Measurements from ENCODE around the gene PTPRT.
"Not testable (repeated sequence)": the region's sequence is repeated elsewhere in the genome, so short reads cannot be mapped to it uniquely, and the experiment has no call there.

PTPRT gene

DNA sequence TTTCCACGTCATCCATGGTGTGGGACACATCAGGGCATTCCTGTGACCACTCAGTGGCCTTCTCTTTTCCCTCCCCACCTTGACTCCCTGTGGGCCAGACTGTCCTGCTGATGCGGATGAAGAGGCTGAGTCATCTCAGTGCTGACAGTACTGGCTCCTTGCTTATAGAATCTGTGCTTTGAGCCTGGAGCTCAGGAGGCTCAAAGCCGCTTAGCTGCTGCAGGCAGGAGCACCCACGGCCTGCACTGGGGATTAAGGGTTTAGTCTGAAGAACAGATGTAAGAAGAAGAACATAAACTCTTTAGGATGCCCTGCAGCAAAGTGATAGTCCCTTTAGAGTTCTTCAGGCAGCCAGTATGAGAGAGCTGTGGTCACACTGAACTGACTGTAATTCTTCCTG is 929.5 kb downstream of the PTPRT start:
- no peak for DNase-seq (ENCODE audit: low read depth, low spot score)

DNA sequence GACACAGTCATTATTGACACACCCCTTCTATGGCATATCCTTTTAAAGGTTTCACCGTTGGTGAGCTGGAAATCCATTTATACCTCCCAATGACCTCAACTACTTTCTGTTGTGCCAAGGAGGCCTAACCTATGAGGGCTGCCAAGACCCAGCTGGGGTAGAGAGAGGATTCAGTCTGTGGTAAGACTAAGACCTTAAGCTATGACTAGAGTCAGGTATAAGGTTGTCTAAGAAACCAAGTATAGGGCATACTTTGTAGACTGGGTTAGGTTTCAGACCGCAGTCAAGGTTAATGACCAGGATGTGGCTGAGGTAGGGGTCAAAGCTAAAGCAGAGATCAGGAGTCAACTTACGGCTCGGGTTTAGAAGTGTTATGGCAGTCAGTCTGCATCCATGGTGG is 930.3 kb downstream of the PTPRT start:
- no peak for DNase-seq (ENCODE audit: low read depth, low spot score)

More for the DNA sequence above, 929.5 kb downstream of the PTPRT start:
- H3K4me3 ChIP-seq (ENCODE audit: low read length): no peak overlapping the region

DNA sequence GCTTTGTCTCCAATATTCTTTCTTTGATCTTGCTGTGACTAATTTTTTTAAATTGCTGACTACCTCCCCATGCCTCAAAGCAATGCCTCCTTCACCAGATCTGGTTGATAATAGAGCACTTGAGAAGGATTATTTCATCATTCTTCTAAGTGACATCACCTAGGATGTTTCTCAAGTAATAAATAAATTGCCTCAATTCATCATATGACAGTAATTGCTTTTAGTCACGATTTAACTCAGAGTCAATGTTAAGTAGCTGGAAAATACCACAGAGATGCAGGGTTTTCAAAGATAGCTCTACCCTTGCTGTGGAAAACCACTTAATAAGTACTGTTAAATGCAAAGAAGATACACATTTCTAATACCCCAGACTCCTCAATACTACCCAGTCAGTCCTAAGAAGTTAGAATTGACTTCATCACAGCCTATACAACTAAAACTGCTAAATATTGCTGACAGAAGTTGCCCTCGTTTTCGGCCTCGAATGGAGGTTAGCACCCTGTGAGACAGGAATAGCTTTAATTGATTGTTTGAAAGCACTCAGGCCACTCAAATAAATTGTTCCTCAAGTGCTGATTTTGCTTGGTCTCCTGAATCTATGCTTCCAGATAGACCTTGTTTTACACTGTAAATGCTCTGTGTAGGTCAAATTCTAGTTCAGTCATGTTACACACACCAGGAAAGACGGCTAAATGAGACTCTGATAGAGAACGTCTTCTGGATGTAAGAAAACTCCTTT is 931.0 kb downstream of the PTPRT start:
- DNase-seq (ENCODE audit: low read depth, low spot score): no peak
- no peak overlapping the region for H3K4me3 ChIP-seq (ENCODE audit: low read length)

More for the DNA sequence above, 930.3 kb downstream of the PTPRT start:
- no peak overlapping the region for H3K4me3 ChIP-seq (ENCODE audit: low read length)

DNA sequence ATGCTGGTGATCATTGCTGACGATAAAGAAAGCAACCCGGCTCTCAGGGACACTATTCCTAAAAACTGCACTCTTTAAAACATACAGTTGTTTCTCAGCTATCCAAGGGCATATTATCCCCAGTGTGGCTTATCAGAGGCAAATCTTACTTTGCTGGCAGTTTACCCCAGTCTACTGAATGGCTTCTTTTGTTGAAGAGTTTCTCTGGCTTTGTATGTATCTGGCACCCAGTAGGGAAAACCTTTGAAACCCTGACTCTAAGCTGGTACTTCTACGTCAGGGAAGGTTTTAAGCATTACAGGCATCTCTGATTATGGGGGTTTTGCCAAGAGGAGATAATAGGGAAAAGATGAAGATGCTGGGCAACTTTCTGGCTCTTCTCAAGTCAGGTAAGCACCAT is 933.9 kb downstream of the PTPRT start:
- H3K4me3 ChIP-seq (ENCODE audit: low read length): no peak overlapping the region
- no peak for DNase-seq (ENCODE audit: low read depth, low spot score)

DNA sequence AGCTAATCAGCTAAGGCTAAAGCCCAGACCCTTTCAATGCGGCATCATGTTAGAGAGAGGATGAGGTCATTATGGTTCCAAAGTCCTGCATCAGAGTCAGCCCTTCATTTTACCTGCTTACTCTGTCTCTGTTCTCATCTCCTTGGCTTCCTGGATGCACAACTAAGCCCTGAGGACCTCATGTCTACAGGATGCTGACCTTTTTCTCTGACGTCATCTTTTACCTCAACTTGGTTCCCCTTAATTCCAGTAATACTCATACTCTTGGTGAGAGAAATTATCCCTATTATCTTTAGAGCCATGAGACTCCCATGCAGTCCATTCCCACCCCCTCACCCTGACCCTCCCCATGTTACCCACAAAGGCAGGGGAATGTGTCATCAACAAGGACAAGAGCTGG is 935.0 kb downstream of the PTPRT start:
- H3K4me3 ChIP-seq (ENCODE audit: low read length): no peak overlapping the region
- DNase-seq (ENCODE audit: low read depth, low spot score): no peak

DNA sequence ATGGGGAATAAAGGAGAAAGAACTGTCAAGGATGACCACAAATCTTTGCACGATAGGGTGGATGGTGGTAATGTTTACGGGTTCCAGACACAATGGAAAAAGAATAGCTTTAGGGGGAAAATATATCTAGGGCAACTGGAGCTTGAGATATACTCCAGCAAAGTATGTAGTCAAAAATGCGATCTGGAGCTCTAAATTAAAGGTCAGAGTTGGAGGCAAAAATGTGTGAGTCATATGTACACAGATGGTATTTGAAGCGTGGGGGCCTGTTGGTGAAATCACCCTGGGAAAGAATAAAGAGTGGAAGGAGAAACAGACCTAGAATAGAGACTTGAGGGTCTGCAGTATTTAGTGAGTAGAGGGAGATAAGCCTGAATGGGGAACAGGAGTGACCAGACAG is 937.6 kb downstream of the PTPRT start:
- H3K4me3 ChIP-seq (ENCODE audit: low read length): no peak overlapping the region
- no peak for DNase-seq (ENCODE audit: low read depth, low spot score)

DNA sequence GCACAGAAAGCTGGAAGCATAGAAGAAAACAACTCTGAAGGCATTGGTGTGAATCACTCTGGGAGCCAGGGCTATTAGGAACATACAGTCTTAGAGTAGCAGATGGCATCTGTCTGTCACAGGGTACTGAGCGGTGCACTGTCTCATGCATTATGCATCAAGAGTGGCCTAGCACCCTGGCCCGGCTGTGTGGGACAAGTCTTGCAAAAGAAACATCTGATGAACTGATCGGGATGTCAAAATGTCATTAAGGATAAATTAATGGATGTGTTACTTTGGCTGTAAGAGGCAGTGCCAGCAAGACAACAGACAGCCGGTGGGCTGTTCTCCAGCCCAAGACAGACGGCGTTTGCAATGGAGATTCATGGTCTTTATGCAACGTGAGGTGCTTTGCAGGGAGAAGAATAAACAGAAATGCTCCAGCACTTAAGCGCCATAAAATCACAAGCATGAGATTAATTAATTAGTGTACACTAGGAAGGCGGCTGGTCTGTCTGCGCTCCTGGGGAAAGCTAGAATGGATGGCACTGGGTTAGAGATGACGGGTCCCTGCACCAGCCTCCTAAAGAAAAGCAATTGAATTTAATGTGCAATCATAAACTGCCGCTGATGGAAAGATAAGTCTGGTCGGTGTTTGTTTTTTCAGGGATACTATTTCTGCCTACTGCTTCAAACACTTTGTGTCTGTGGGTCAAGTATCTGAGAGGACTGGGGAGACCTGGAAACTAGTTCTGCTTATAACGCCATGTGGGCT is 970.9 kb downstream of the PTPRT start:
- no peak for DNase-seq (ENCODE audit: low read depth, low spot score)
- no peak overlapping the region for H3K4me3 ChIP-seq (ENCODE audit: low read length)

DNA sequence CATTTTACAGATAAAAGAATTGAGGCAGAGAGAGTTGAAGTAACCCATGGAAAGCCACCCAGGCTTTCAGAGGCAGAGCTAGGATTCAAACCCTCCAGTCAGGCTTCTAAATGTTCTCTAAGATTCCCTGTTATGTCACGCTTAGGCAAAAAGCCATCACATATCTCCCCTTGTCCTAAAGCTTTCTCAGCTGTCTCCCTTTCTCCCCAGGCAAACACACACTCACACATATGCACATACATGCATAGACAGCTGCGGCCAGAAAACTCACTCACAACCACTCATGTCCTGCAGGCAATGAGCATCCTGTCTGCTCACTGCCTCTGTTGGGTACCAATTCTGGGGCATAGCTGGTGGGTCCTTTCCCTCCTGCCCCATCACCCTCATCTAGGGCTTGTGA is 975.6 kb downstream of the PTPRT start:
- DNase-seq (ENCODE audit: low read depth, low spot score): no peak
- no peak overlapping the region for H3K4me3 ChIP-seq (ENCODE audit: low read length)

DNA sequence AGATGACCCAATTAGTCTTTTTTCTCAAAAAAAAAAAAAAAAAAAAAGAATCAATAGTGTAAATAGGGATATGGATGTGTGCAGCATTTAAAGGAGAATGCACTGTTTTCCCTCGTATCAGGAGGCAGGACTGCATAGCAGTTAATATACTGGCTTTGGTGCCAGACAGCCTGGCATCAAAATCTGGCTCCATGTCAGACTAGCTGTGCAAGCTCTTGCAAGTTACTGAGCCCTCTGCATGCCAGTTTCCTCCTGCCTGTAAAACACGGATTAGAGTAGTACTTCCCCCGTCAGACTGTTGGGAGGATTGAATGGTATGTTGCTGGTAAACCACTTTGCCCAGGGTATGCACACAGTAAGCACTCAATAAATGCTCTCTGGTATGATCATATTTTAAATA is 977.3 kb downstream of the PTPRT start:
- DNase-seq (ENCODE audit: low read depth, low spot score): no peak

DNA sequence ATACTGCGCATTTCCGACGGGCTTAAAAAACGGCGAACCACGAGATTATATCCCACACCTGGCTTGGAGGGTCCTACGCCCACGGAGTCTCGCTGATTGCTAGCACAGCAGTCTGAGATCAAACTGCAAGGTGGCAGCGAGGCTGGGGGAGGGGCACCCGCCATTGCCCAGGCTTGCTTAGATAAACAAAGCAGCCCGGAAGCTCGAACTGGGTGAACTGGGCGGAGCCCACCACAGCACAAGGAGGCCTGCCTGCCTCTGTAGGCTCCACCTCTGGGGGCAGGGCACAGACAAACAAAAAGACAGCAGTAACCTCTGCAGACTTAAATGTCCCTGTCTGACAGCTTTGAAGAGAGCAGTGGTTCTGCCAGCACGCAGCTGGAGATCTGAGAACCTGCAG is 983.1 kb downstream of the PTPRT start:
- not testable (repeated sequence) for H3K4me3 ChIP-seq (ENCODE audit: low read length); DNase-seq (ENCODE audit: low read depth, low spot score)

More for the DNA sequence above, 977.3 kb downstream of the PTPRT start:
- no peak overlapping the region for H3K4me3 ChIP-seq (ENCODE audit: low read length)

DNA sequence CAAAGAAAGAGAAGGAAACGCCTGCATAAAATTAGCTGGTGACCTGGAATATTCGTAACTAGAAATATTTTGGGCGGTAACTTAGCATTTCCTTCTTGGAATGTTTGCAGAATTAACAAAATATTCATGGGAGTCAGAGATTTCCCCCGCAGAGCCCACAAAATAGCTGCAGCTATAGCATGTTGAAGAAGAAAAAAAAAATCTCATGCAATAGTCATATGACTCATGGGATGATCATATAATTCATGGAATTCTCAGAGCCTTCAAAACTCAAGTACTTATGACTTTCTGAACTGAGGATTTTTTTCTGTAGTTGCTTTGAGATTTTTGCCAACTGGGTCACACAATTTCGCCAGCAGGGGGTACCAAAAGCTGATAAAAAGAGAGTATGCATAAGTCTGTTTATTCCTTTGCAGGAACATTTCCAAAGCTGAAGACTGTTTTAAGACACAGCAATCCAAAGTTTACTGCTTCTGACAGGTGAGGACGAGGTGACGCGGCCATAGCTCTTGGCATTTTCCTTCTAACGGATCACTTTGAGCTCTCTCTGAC is 985.5 kb downstream of the PTPRT start:
- DNase-seq (ENCODE audit: low read depth, low spot score): peak; percentile 18

DNA sequence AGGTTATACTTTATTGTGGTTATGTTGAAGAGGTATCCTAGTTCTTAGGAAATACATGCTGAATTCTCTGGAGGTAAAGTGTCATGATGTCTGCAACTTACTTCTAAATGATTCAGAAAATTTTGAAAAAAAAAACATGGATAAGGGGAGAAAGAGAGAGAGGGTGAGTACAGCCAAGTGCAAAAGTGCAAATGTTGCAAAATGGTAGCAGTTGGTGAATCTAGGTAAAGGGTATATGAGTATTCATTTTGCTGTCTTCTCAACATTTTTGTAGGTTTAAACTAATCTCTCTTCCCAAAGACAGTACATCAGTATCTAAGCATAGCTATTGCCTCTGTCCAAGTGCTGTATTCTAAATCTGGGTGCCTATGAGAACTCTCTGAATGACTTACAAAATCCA is 992.1 kb downstream of the PTPRT start:
- H3K4me3 ChIP-seq (ENCODE audit: low read length): no peak overlapping the region
- no peak for DNase-seq (ENCODE audit: low read depth, low spot score)

More for the DNA sequence above, 985.5 kb downstream of the PTPRT start:
- no peak overlapping the region for H3K4me3 ChIP-seq (ENCODE audit: low read length)

DNA sequence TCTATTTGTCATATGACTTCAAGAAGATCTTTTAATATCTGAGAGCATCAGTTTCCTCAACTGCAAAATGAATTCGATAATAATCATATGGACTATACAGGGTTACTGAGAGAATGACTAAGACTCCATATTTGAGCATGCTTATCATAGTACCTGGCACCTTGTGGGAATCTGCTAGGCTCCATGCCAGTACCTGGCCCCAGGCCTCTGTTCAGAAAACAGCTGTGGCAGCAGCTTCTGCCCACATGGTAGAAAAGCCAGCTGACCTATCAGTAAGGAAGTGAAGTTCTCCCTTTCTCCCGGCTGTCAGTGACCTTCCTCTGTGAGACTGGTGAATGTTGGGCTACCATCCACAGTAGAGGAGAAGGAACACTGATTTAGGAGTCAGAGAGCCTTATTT is 996.6 kb downstream of the PTPRT start:
- no peak for DNase-seq (ENCODE audit: low read depth, low spot score)
- H3K4me3 ChIP-seq (ENCODE audit: low read length): no peak overlapping the region

DNA sequence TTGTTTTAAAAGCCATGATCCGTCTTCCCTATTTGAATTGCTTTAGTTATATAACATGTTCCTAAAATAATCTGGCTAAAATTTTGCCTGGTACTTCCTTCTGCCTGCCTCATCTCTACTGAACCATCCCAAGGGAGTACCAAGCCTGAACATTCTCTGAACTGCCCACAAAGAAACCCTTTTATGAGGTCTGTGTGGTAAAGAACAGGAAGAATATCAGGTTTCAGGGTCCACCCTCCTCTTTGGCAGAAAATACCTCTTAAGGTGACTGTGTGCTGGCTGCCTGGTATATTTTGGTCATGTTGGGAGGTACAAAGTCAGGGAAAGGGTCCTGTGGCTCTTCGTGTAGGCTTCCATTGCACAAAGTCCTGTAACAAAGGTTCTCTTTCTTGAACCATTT is 997.4 kb downstream of the PTPRT start:
- H3K4me3 ChIP-seq (ENCODE audit: low read length): no peak overlapping the region
- no peak for DNase-seq (ENCODE audit: low read depth, low spot score)

DNA sequence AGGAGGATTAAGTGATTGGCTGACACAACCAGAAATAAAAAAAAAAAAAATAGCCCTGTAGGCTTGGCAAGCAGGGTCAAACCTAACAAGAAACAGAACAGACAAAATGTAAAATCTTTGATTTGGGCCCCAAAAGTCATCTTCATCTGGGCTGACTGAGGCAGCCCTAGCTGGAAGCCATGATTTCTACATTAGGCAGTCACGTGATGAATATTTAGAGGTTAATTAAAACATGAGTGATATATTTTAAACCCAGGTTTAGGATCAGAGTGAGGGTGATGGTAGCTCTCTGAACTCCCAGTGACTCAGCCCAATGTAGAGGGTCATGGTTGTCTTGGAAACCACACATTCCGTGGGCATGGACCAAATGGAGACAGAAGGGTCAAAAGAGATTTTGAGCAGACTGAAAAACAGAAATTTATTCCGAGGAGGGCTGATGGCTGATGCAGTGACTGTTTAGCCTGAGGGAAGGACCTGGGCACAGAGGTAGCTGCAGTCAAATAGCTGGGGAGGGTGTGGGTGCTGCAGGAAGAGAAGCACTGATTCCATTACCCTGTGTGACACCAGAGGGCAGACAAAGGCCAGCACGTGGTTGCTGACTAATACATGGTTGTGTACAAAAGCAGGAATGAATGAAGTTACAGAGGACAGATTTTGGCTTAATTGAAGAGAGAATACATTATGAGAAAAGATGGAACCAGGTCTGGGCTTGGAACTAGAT is 998.4 kb downstream of the PTPRT start:
- no peak overlapping the region for H3K4me3 ChIP-seq (ENCODE audit: low read length)
- DNase-seq (ENCODE audit: low read depth, low spot score): no peak

DNA sequence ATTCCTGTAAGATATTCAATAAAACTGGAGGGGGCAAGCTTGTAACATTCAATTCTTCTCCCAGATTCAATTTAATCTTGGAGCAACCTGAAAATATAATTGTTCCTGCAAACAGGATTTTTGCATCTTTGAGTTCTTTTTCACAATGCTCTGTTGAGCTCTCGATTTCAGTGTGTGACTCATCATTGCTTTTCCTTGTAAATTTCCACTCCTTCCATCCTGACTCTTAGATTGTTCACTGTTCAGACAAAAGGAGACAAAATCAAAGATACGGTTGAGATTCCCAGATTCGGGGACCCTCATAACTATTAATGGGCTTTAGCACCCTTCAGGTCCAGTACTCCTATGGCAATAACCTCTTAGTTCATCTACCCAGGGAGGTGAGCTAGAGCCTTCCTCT is 999.6 kb downstream of the PTPRT start:
- no peak overlapping the region for H3K4me3 ChIP-seq (ENCODE audit: low read length)
- DNase-seq (ENCODE audit: low read depth, low spot score): no peak

DNA sequence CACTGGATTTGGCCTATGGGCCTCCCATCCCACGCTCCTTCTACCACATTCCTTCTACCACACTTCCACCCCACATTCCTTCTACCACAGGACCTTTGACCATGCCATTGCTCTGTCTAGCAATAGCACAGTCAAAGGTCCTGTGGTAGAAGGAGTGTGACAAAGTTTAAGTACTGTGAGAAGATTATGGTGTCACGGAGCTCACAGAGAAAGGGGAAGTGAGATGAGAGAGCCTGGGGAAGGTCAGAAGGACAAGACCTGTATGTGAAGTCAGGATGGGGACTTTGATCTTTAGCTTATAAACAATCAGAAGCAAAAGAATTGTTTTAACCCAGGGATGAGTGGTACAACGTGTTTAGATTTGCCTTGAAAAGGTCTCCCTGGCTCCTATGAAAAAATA is 1003.4 kb downstream of the PTPRT start:
- DNase-seq (ENCODE audit: low read depth, low spot score): no peak
- no peak overlapping the region for H3K4me3 ChIP-seq (ENCODE audit: low read length)

DNA sequence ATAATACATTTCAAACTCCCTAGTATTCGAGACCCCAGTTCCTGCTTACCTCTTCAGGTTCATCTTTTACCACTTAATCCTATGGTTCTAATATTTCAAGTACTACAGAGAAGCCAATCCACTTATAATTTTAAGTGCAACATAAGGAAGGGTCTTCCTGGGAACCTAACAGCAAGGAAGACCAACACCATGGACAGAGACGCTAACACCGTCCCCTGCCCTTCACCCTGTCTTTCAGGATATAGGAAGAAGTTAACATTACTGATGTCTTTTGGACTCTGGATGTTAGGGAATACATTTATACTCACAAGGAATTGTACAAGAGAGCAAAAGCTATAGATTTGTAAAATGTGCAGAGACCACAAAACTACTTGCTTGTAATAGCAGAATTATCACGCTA is 1006.6 kb downstream of the PTPRT start:
- DNase-seq (ENCODE audit: low read depth, low spot score): no peak
- H3K4me3 ChIP-seq (ENCODE audit: low read length): no peak overlapping the region

DNA sequence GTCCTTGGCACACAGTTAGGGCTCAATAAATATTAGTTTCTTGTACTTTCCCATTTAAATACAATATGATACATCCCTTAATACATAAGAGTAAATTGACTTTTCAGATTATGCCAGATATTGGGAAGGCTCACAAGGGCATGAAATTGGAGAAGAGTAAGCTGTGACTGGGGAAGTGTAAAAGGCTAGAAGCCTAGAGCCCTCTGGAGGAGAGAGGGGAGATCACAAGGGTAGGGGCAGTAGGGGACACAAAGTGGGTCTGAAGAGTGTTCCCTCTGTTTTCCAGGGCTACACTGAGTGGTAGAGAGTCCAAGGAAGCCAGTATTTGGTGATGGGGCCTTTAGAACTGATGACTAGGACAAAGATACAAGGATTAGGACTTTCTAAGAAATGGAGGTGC is 1008.6 kb downstream of the PTPRT start:
- DNase-seq (ENCODE audit: low read depth, low spot score): no peak

DNA sequence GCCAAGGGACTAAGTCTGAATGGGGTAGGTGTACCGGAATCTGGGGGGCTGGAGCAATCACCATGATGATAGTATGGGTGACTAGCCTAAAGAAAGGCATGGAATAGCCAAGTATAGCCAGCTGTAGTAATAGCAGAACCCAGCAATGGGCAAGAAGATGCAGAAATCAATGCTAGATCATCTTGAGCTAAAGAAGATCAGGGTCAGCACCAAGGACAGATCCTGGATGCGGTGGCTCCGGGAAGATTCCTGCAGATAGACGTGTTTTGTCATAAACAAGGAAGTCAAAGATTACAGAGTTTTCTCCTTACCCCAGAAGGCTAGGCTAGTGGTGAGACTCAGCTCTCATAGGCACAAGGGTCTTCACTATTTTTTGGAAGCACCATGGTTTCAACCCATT is 1009.9 kb downstream of the PTPRT start:
- DNase-seq (ENCODE audit: low read depth, low spot score): no peak

More for the DNA sequence above, 1008.6 kb downstream of the PTPRT start:
- no peak overlapping the region for H3K4me3 ChIP-seq (ENCODE audit: low read length)

More for the DNA sequence above, 1009.9 kb downstream of the PTPRT start:
- no peak overlapping the region for H3K4me3 ChIP-seq (ENCODE audit: low read length)

Data from Jurkat, Clone E6-1 (cell line).